Gastrocnemius medialis (tissue), 4 donors: ENCODE measurements around the gene CASK.
"Not testable (repeated sequence)": the region's sequence is repeated elsewhere in the genome, so short reads cannot be mapped to it uniquely, and the experiment has no call there.

Experiments
- POLR2A ChIP-seq, 2 donors: fragments of 450-650 bp; IDR thresholded peaks; one replicate each; pipeline ENCODE4 v1.6.1; 2017; ENCODE audit warnings: antibody characterized with exemption in 2 of 2, mild to moderate bottlenecking in 2 of 2, moderate library complexity in 2 of 2
- TF ChIP-seq, protein P1 (sequence below), 5 experiments: fragments of 450-650 bp in 3 of 5; fragments of 200-600 bp in 2 of 5; sonication (generic) in 2 of 5; IDR thresholded peaks in 4 of 5; conservative IDR thresholded peaks in 1 of 5; 1 replicate in 4 of 5; 2 replicates in 1 of 5; pipeline ENCODE4 v1.5.1; 2016 to 2019; ENCODE audit warnings: antibody characterized with exemption in 5 of 5, mild to moderate bottlenecking in 3 of 5, moderate library complexity in 3 of 5

DNA sequence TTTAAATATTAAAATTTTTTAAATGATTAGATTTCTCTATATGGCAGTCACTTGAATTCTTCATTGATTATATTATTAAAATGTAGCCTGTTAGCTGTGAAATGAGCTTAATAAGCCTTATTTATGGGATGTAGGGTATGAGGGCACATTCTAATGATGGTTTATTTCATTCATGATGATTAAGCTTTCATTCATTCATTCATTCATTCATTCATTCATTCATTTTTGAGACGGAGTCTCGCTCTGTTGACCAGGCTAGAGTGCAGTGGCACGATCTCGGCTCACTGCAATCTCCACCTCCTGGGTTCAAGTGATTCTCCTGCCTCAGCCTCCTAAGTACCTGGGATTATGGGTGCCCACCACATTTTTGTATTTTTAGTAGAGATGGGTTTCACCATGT, 317.3 kb downstream of the CASK start:
- TF ChIP-seq, protein P1, sequence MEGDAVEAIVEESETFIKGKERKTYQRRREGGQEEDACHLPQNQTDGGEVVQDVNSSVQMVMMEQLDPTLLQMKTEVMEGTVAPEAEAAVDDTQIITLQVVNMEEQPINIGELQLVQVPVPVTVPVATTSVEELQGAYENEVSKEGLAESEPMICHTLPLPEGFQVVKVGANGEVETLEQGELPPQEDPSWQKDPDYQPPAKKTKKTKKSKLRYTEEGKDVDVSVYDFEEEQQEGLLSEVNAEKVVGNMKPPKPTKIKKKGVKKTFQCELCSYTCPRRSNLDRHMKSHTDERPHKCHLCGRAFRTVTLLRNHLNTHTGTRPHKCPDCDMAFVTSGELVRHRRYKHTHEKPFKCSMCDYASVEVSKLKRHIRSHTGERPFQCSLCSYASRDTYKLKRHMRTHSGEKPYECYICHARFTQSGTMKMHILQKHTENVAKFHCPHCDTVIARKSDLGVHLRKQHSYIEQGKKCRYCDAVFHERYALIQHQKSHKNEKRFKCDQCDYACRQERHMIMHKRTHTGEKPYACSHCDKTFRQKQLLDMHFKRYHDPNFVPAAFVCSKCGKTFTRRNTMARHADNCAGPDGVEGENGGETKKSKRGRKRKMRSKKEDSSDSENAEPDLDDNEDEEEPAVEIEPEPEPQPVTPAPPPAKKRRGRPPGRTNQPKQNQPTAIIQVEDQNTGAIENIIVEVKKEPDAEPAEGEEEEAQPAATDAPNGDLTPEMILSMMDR (IDR thresholded peaks at IDR 0.05 in 4 of 5, conservative IDR thresholded peaks at IDR 0.05 in 1 of 5): not testable (repeated sequence)
- TF ChIP-seq POLR2A (IDR thresholded peaks at IDR 0.05): not testable (repeated sequence)
